Lower leg skin (tissue), 3 donors: ENCODE measurements around the gene HASPIN.

Source experiments
- CTCF ChIP-seq, 3 donors: fragments of 450-650 bp; IDR thresholded peaks; one replicate each; pipeline ENCODE4 v1.5.1; 2016; ENCODE audit warnings: antibody characterized with exemption in 3 of 3, mild to moderate bottlenecking in 3 of 3, moderate library complexity in 2 of 3
- POLR2A ChIP-seq, 2 donors: fragments of 450-650 bp; IDR thresholded peaks; one replicate each; pipeline ENCODE4 v1.6.1; 2016 to 2017; ENCODE audit warnings: antibody characterized with exemption in 2 of 2, mild to moderate bottlenecking in 1 of 2, moderate library complexity in 1 of 2

GRCh38 chr17:3748576-3748975 is 24.9 kb downstream of the HASPIN start:
- TF ChIP-seq CTCF (IDR thresholded peaks at IDR 0.05) = no peak
- no peak for TF ChIP-seq POLR2A (IDR thresholded peaks at IDR 0.05)
